Urothelium cell line (cell line): ENCODE measurements around the gene TMED4.
A peak's percentile ranks its signal among the peaks of the same experiment; 100 is the strongest.
"Not testable (repeated sequence)": the region's sequence is repeated elsewhere in the genome, so short reads cannot be mapped to it uniquely, and the experiment has no call there.

ENCODE experiments used
- DNase-seq: peaks from one replicate; pipeline ENCODE4 v3.0.0; 2011; ENCODE audit warnings: low spot score, mixed read lengths
- FAIRE-seq: peaks from 2 replicates; lab custom pipeline; 2011; peaks lifted over from hg19 to GRCh38; lab: Jason Lieb, UNC

Gene TMED4

GRCh38 chr7:44569959-44570358 is 12.1 kb downstream of the TMED4 start:
- no peak for FAIRE-seq
- DNase-seq, result no peak

GRCh38 chr7:44568771-44569560 is 13.1 kb downstream of the TMED4 start:
- DNase-seq (no peak), FAIRE-seq (no peak)

GRCh38 chr7:44567884-44568283 is 14.1 kb downstream of the TMED4 start:
- DNase-seq (no peak), FAIRE-seq (no peak)

GRCh38 chr7:44566680-44567079 is 15.4 kb downstream of the TMED4 start:
- DNase-seq (no peak), FAIRE-seq (no peak)

GRCh38 chr7:44565795-44566559 is 16.1 kb downstream of the TMED4 start:
- no peak for DNase-seq
- no peak for FAIRE-seq

GRCh38 chr7:44565097-44565794 is 16.8 kb downstream of the TMED4 start:
- DNase-seq (peak; percentile 81), FAIRE-seq (no peak)

GRCh38 chr7:44564606-44565005 is 17.4 kb downstream of the TMED4 start:
- DNase-seq, result no peak
- no peak for FAIRE-seq

- DNase-seq, result no peak
- no peak for FAIRE-seq
Measured at GRCh38 chr7:44563171-44563679, 18.8 kb downstream of the TMED4 start.

- not testable (repeated sequence) for DNase-seq, FAIRE-seq
Measured at GRCh38 chr7:44562622-44562962, 19.4 kb downstream of the TMED4 start.

- FAIRE-seq (peak; percentile 81), DNase-seq (peak; percentile 40)
Measured at GRCh38 chr7:44561962-44562621, 19.9 kb downstream of the TMED4 start.

GRCh38 chr7:44561481-44561880 is 20.6 kb downstream of the TMED4 start:
- no peak for FAIRE-seq

GRCh38 chr7:44559485-44559884 is 22.5 kb downstream of the TMED4 start:
- FAIRE-seq (no peak), DNase-seq (no peak)

More at GRCh38 chr7:44561481-44561880, 20.6 kb downstream of the TMED4 start:
- DNase-seq, result no peak

- no peak for FAIRE-seq
- DNase-seq, result no peak
Measured at GRCh38 chr7:44557485-44557884, 24.5 kb downstream of the TMED4 start.

- FAIRE-seq, result no peak
- DNase-seq, result no peak
Measured at GRCh38 chr7:44555350-44555749, 26.7 kb downstream of the TMED4 start.

- not testable (repeated sequence) for FAIRE-seq, DNase-seq
Measured at GRCh38 chr7:44552473-44553005, 29.5 kb downstream of the TMED4 start.

- DNase-seq (no peak), FAIRE-seq (no peak)
Measured at GRCh38 chr7:44549457-44549856, 32.6 kb downstream of the TMED4 start.

- FAIRE-seq, result no peak
- DNase-seq, result no peak
Measured at GRCh38 chr7:44548893-44549292, 33.1 kb downstream of the TMED4 start.

GRCh38 chr7:44547536-44548231 is 34.3 kb downstream of the TMED4 start:
- no peak for FAIRE-seq
- no peak for DNase-seq

- FAIRE-seq, result no peak
- no peak for DNase-seq
Measured at GRCh38 chr7:44541876-44542610, 40.0 kb downstream of the TMED4 start.
